Esophagus muscularis mucosa (tissue), 3 donors: ENCODE measurements around the gene FZR1.

Experiments
- CTCF ChIP-seq, 3 experiments: fragments of 200-600 bp in 2 of 3; fragments of 450-650 bp in 1 of 3; sonication (generic) in 2 of 3; IDR thresholded peaks; one replicate each; pipeline ENCODE4 v1.5.1; 2017 to 2019; ENCODE audit warnings: antibody characterized with exemption in 3 of 3, mild to moderate bottlenecking in 2 of 3, moderate library complexity in 1 of 3
- POLR2A ChIP-seq: fragments of 450-650 bp; IDR thresholded peaks from one replicate; pipeline ENCODE4 v1.6.1; 2017; ENCODE audit warnings: antibody characterized with exemption, moderate library complexity, mild to moderate bottlenecking, low read depth

GRCh38 chr19:3543150-3544057 lies 37.3 kb downstream of the FZR1 start:
- no peak for TF ChIP-seq POLR2A
- TF ChIP-seq CTCF (IDR thresholded peaks at IDR 0.05): no peak
